ENCODE measurements around the gene IFIH1.

Gene IFIH1

DNA sequence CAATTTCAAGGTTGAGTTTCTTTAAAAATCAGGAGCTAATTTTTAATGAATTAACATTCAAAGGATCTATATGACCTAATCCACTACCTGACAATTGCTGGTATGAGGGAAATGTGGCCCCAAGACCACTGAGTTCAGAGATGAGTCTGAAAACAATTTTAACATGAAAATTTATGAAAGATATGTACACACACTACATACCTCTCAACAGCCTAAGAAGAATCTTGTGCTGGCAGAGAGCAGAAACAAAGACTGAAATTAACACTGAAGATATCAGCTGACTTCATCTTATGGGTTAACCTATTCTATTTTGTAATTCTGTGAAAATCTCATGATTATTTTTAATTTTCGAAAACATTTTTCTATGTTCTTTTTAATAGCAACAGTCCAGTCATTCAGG lies 76.9 kb downstream of the IFIH1 start:
- no peak for DNase-seq
- Histone ChIP-seq H3K18ac (ENCODE audit: low read depth in 1 of 2, low read length in 2 of 2) (no peak overlapping the region), H3K36me3 (ENCODE audit: control insufficient read depth in 1 of 2, insufficient read depth in 2 of 2, low read depth in 1 of 2, low read length in 2 of 2) (peaks cover 0 to 48% of the 10 kb centered on the region in 2 experiments), H3K4me2 (ENCODE audit: low read length, poor library complexity, severe bottlenecking) (no peak overlapping the region), H3K9me3 (ENCODE audit: control insufficient read depth, low read length) (no peaks in the 10 kb centered on the region), H3K4ac (ENCODE audit: low read depth in 1 of 2, low read length in 2 of 2) (no peak overlapping the region), H3K4me1 (ENCODE audit: control insufficient read depth, insufficient read depth, low read depth, low read length) (no peaks in the 10 kb centered on the region), H3K9ac (ENCODE audit: low read length) (peak overlapping the region; percentile 99), H2AFZ (ENCODE audit: low read depth, low read length) (no peak overlapping the region), H3K14ac (ENCODE audit: low read length in 2 of 2) (no peak overlapping the region), H2BK5ac (ENCODE audit: low read depth, low read length, poor library complexity, severe bottlenecking) (no peak overlapping the region), H3K79me1 (replicated peaks; ENCODE audit: low read length, poor library complexity, severe bottlenecking) (no peaks in the 10 kb centered on the region), H3K4me3 (ENCODE audit: insufficient read depth in 1 of 2, low read depth in 1 of 2, low read length in 2 of 2) (peak overlapping the region in 1 of 2 experiments; percentile 91), H4K8ac (ENCODE audit: low read length) (no peak overlapping the region), H3K23ac (ENCODE audit: low read length in 2 of 2) (no peak overlapping the region), H2AK5ac (ENCODE audit: low read length, severe bottlenecking) (no peak overlapping the region), H3K27me3 (ENCODE audit: control insufficient read depth in 1 of 2, insufficient read depth in 1 of 2, low read length in 2 of 2) (no peaks in the 10 kb centered on the region), H2BK15ac (ENCODE audit: low read depth, poor library complexity, severe bottlenecking) (no peak overlapping the region), H3K27ac (ENCODE audit: low read length, poor library complexity, severe bottlenecking) (no peak overlapping the region), H2BK120ac (ENCODE audit: low read depth, low read length) (no peak overlapping the region), H2BK12ac (ENCODE audit: low read length in 2 of 2) (no peak overlapping the region), H4K91ac (ENCODE audit: low read length) (no peak overlapping the region)
- no CpG with 5 or more reads among the region's 1 CpG for WGBS

DNA sequence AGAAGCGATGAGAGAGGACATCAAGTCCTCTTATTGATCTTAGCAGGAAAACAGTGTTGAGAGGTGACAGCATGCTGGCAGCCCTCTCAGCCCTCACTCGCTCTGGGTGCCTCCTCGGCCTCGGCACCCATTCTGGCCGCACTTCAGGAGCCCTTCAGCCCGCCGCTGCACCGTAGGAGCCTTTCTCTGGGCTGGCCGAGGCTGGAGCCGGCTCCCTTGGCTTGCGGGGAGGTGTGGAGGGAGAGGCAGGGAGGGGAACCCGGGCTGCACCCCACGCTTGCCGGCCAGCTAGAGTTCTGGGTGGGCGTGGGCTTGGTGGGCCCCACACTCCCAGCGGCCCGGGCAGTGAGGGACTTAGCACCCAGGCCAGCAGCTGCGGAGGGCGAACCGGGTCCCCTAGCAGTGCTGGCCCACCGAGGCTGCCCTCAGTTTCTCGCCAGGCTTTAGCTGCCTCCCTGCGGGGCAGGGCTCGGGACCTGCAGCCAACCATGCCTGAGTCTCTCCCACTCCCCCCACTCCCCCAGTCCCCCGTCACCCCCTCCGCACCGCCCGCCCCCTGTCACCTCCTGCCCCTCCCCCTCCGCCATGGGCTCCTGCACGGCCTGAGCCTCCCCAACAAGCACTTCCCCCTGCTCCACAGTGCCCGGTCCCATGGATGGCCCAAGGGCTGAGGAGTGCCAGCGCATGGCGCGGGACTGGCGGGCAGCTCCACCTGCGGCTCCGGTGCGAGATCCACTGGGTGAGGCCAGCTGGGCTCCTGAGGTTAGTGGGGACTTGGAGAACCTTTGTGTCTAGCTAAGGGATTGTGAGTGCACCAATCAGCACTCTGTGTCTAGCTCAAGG lies 83.6 kb downstream of the IFIH1 start:
- Histone ChIP-seq H2BK12ac (ENCODE audit: low read length in 2 of 2) (peak overlapping the region; percentile 50 to 92), H3K4me2 (ENCODE audit: low read length, poor library complexity, severe bottlenecking) (no peak overlapping the region), H3K27me3 (ENCODE audit: control insufficient read depth in 1 of 2, insufficient read depth in 1 of 2, low read length in 2 of 2) (no peaks in the 10 kb centered on the region), H3K27ac (ENCODE audit: low read length, poor library complexity, severe bottlenecking) (no peak overlapping the region), H4K8ac (ENCODE audit: low read length) (no peak overlapping the region), H2AFZ (ENCODE audit: low read depth, low read length) (no peak overlapping the region), H4K91ac (ENCODE audit: low read length) (peak overlapping the region; percentile 89), H3K14ac (ENCODE audit: low read length in 2 of 2) (no peak overlapping the region), H3K23ac (ENCODE audit: low read length in 2 of 2) (no peak overlapping the region), H3K4ac (ENCODE audit: low read depth in 1 of 2, low read length in 2 of 2) (no peak overlapping the region), H3K4me1 (ENCODE audit: control insufficient read depth, insufficient read depth, low read depth, low read length) (no peaks in the 10 kb centered on the region), H3K36me3 (ENCODE audit: control insufficient read depth in 1 of 2, insufficient read depth in 2 of 2, low read depth in 1 of 2, low read length in 2 of 2) (peaks cover 0 to 82% of the 10 kb centered on the region in 2 experiments), H3K4me3 (ENCODE audit: insufficient read depth in 1 of 2, low read depth in 1 of 2, low read length in 2 of 2) (no peak overlapping the region), H2BK15ac (ENCODE audit: low read depth, poor library complexity, severe bottlenecking) (no peak overlapping the region), H2BK5ac (ENCODE audit: low read depth, low read length, poor library complexity, severe bottlenecking) (no peak overlapping the region), H2AK5ac (ENCODE audit: low read length, severe bottlenecking) (no peak overlapping the region), H3K79me1 (replicated peaks; ENCODE audit: low read length, poor library complexity, severe bottlenecking) (no peaks in the 10 kb centered on the region), H3K9me3 (ENCODE audit: control insufficient read depth, low read length) (no peaks in the 10 kb centered on the region), H3K9ac (ENCODE audit: low read length) (peak overlapping the region; percentile 80), H3K18ac (ENCODE audit: low read depth in 1 of 2, low read length in 2 of 2) (peak overlapping the region in 1 of 2 experiments; percentile 60), H2BK120ac (ENCODE audit: low read depth, low read length) (peak overlapping the region; percentile 58)
- WGBS = 96% methylated on average over 16 of the region's 38 CpGs
- DNase-seq = no peak

DNA sequence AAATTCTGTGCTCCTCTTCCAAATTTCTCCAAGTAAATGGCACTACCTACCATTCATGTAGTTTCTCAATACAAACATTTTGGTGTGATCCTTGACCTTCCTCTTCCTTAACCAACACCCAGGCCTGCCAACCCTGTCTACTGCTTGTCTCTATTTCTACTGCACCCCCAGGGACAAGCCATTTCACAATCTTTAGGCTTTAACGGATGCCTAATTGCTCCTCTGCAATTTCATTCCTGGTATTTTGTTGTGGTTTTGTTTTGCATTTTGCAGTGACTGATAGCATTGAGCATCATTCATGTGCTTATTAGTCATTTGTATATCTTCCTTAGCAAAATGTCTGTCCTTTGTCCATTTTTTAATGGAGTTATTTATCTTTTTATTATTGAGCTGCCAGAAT lies 85.3 kb downstream of the IFIH1 start:
- H4K8ac ChIP-seq (ENCODE audit: low read length) = no peak overlapping the region

DNA sequence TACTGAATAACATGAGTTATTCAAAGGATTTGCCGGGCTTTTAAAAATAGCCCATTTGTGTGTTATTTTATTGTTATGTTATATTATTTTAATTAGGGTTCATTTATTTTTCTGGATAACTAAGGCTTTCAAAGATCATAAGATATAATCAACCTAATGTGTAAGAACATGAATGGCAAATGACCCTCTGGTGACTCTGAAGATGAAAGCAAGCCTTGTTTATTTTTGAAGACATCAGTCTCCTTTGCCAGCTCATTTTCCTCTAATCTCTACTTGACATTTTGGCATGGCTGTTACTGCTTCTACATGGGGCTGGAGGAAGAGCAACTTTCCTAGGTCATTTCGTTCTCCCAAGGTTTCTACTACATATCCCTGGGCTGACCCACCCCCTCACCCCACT lies 85.8 kb downstream of the IFIH1 start:
- no peaks in the 10 kb centered on the region for H3K79me1 ChIP-seq (replicated peaks; ENCODE audit: low read length, poor library complexity, severe bottlenecking)
- H2BK5ac ChIP-seq (ENCODE audit: low read depth, low read length, poor library complexity, severe bottlenecking) = no peak overlapping the region
- no peak overlapping the region for H4K8ac ChIP-seq (ENCODE audit: low read length)
- H3K4me2 ChIP-seq (ENCODE audit: low read length, poor library complexity, severe bottlenecking) = no peak overlapping the region
- no peak overlapping the region for H2BK120ac ChIP-seq (ENCODE audit: low read depth, low read length)
- no peak overlapping the region for H2AK5ac ChIP-seq (ENCODE audit: low read length, severe bottlenecking)
- H3K4me3 ChIP-seq (ENCODE audit: insufficient read depth in 1 of 2, low read depth in 1 of 2, low read length in 2 of 2) = no peak overlapping the region
- peak; percentile 26 for DNase-seq
- 85% methylated on average over 1 of the region's 2 CpGs for WGBS
- H3K36me3 ChIP-seq (ENCODE audit: control insufficient read depth in 1 of 2, insufficient read depth in 2 of 2, low read depth in 1 of 2, low read length in 2 of 2) = peaks cover 0 to 76% of the 10 kb centered on the region in 2 experiments
- no peak overlapping the region for H2BK15ac ChIP-seq (ENCODE audit: low read depth, poor library complexity, severe bottlenecking)
- H3K9me3 ChIP-seq (ENCODE audit: control insufficient read depth, low read length) = no peaks in the 10 kb centered on the region
- H2AFZ ChIP-seq (ENCODE audit: low read depth, low read length) = no peak overlapping the region
- no peak overlapping the region for H3K14ac ChIP-seq (ENCODE audit: low read length in 2 of 2)
- peak overlapping the region; percentile 58 for H3K9ac ChIP-seq (ENCODE audit: low read length)
- H2BK12ac ChIP-seq (ENCODE audit: low read length in 2 of 2) = peak overlapping the region in 1 of 2 experiments; percentile 88
- no peaks in the 10 kb centered on the region for H3K4me1 ChIP-seq (ENCODE audit: control insufficient read depth, insufficient read depth, low read depth, low read length)
- peak overlapping the region; percentile 39 to 79 for H3K4ac ChIP-seq (ENCODE audit: low read depth in 1 of 2, low read length in 2 of 2)
- no peaks in the 10 kb centered on the region for H3K27me3 ChIP-seq (ENCODE audit: control insufficient read depth in 1 of 2, insufficient read depth in 1 of 2, low read length in 2 of 2)
- H3K23ac ChIP-seq (ENCODE audit: low read length in 2 of 2) = no peak overlapping the region
- no peak overlapping the region for H3K27ac ChIP-seq (ENCODE audit: low read length, poor library complexity, severe bottlenecking)
- H4K91ac ChIP-seq (ENCODE audit: low read length) = no peak overlapping the region
- H3K18ac ChIP-seq (ENCODE audit: low read depth in 1 of 2, low read length in 2 of 2) = peak overlapping the region in 1 of 2 experiments; percentile 72

More for the DNA sequence above, 85.3 kb downstream of the IFIH1 start:
- Histone ChIP-seq H2BK12ac (ENCODE audit: low read length in 2 of 2) (no peak overlapping the region), H3K18ac (ENCODE audit: low read depth in 1 of 2, low read length in 2 of 2) (no peak overlapping the region), H4K91ac (ENCODE audit: low read length) (no peak overlapping the region), H3K9me3 (ENCODE audit: control insufficient read depth, low read length) (no peaks in the 10 kb centered on the region), H3K4me1 (ENCODE audit: control insufficient read depth, insufficient read depth, low read depth, low read length) (no peaks in the 10 kb centered on the region), H2BK120ac (ENCODE audit: low read depth, low read length) (no peak overlapping the region), H3K36me3 (ENCODE audit: control insufficient read depth in 1 of 2, insufficient read depth in 2 of 2, low read depth in 1 of 2, low read length in 2 of 2) (peaks cover 0 to 76% of the 10 kb centered on the region in 2 experiments), H3K27ac (ENCODE audit: low read length, poor library complexity, severe bottlenecking) (no peak overlapping the region), H2BK5ac (ENCODE audit: low read depth, low read length, poor library complexity, severe bottlenecking) (no peak overlapping the region), H2BK15ac (ENCODE audit: low read depth, poor library complexity, severe bottlenecking) (no peak overlapping the region), H3K9ac (ENCODE audit: low read length) (peak overlapping the region; percentile 80), H3K14ac (ENCODE audit: low read length in 2 of 2) (no peak overlapping the region), H3K4me3 (ENCODE audit: insufficient read depth in 1 of 2, low read depth in 1 of 2, low read length in 2 of 2) (peak overlapping the region in 1 of 2 experiments; percentile 5), H2AFZ (ENCODE audit: low read depth, low read length) (no peak overlapping the region), H3K4me2 (ENCODE audit: low read length, poor library complexity, severe bottlenecking) (no peak overlapping the region), H2AK5ac (ENCODE audit: low read length, severe bottlenecking) (no peak overlapping the region), H3K4ac (ENCODE audit: low read depth in 1 of 2, low read length in 2 of 2) (no peak overlapping the region), H3K27me3 (ENCODE audit: control insufficient read depth in 1 of 2, insufficient read depth in 1 of 2, low read length in 2 of 2) (no peaks in the 10 kb centered on the region), H3K79me1 (replicated peaks; ENCODE audit: low read length, poor library complexity, severe bottlenecking) (no peaks in the 10 kb centered on the region), H3K23ac (ENCODE audit: low read length in 2 of 2) (no peak overlapping the region)
- peak; percentile 84 for DNase-seq
- WGBS = 0% methylated on average over 1 of the region's 1 CpG
